Natural killer cell (primary cell): Measurements from ENCODE around the gene PPP3CA. TPM values are rescaled to one million over a fixed set of nuclear protein-coding genes. Genes with fewer than 3 reads are reported as not detected.

ENCODE experiments used
- ATAC-seq, 3 donors: fragments of 150-1000 bp in 2 of 3; fragments of 200-7000 bp in 1 of 3; cut with Tn5 transposase; 1 replicate in 1 of 3; 2 replicates in 2 of 3; pipeline ENCODE4 v1.10.0; 2021; ENCODE audit warnings: mild to moderate bottlenecking in 2 of 3, moderate library complexity in 2 of 3
- DNase-seq, 2 donors: peaks; one replicate each; pipeline versions ENCODE4 v3.0.0 to v3.0.0-alpha.2; 2013 to 2021; ENCODE audit warnings: mixed read lengths in 1 of 2
- H3K27ac ChIP-seq: one replicate; pipeline ENCODE4 v1.5.1; 2013; ENCODE audit warnings: mild to moderate bottlenecking, low read length
- H3K27me3 ChIP-seq: one replicate; pipeline ENCODE4 v1.6.1; 2013; ENCODE audit warnings: low read length; ENCODE audit not compliant: control insufficient read depth, insufficient read depth
- H3K36me3 ChIP-seq: one replicate; pipeline ENCODE4 v1.6.1; 2013; ENCODE audit warnings: low read length; ENCODE audit not compliant: control insufficient read depth, insufficient read depth
- H3K4me1 ChIP-seq: one replicate; pipeline ENCODE4 v1.6.1; 2013; ENCODE audit warnings: low read length; ENCODE audit not compliant: control insufficient read depth, insufficient read depth
- H3K4me3 ChIP-seq: one replicate; pipeline ENCODE4 v1.5.1; 2013; ENCODE audit warnings: low read length
- H3K9me3 ChIP-seq: one replicate; pipeline ENCODE4 v1.6.1; 2013; ENCODE audit warnings: low read length; ENCODE audit not compliant: control insufficient read depth, insufficient read depth
- H3K27ac Mint-ChIP-seq, 2 donors: one replicate each; pipeline ENCODE4 v1.8.0; 2022; ENCODE audit warnings: mild to moderate bottlenecking in 2 of 2, mixed read lengths in 2 of 2, moderate library complexity in 1 of 2
- H3K27me3 Mint-ChIP-seq, 2 donors: one replicate each; pipeline ENCODE4 v1.8.0; 2022; ENCODE audit warnings: low read depth in 2 of 2, mixed read lengths in 2 of 2
- H3K36me3 Mint-ChIP-seq: one replicate; pipeline ENCODE4 v1.8.0; 2022; ENCODE audit warnings: mixed read lengths
- H3K4me1 Mint-ChIP-seq, 2 donors: one replicate each; pipeline ENCODE4 v1.8.0; 2022; ENCODE audit warnings: mixed read lengths in 2 of 2
- H3K4me3 Mint-ChIP-seq: one replicate; pipeline ENCODE4 v1.8.0; 2022; ENCODE audit warnings: mild to moderate bottlenecking, moderate library complexity, mixed read lengths
- H3K9me3 Mint-ChIP-seq, 2 donors: one replicate each; pipeline ENCODE4 v1.8.0; 2022; ENCODE audit warnings: mixed read lengths in 2 of 2
- CTCF ChIP-seq: fragments of 200-600 bp; IDR thresholded peaks from one replicate; pipeline ENCODE4 v1.8.0; 2022; ENCODE audit warnings: antibody characterized with exemption
- WGBS: methylation state at CpG from one replicate; pipeline ENCODE4 v1.1.7; 2013; ENCODE audit warnings: missing lambda C conversion rate; ENCODE audit not compliant: insufficient coverage; 5-methylcytosine and 5-hydroxymethylcytosine counted together
- intact Hi-C: fragments of 100-400 bp; cut with micrococcal nuclease; formaldehyde crosslinking; loops from one replicate; pipeline ENCODE4 v1.14.2; 2022
- total RNA-seq, 4 donors: library from RNA; stranded (reverse); fragments of 120-200 nt in 1 of 4; gene quantifications; one replicate each; pipeline versions ENCODE4 v1.2.3 to v1.2.4, GENCODE V29; 2013 to 2022

PPP3CA gene
- total RNA-seq, 3 donors from 2014 or later (not counting 1 experiment from before 2014, with no cell fraction given): 53.1 to 73.1 (median 58.0) TPM

- H3K4me1 ChIP-seq: peaks cover 5% of the 10 kb centered on the region
- H3K4me3 Mint-ChIP-seq: no peak overlapping the region
- no peak for DNase-seq
- H3K27me3 ChIP-seq: no peaks in the 10 kb centered on the region
- H3K36me3 Mint-ChIP-seq: no peaks in the 10 kb centered on the region
- H3K9me3 Mint-ChIP-seq: no peaks in the 10 kb centered on the region
- no peak for TF ChIP-seq CTCF
- H3K27ac Mint-ChIP-seq: no peak overlapping the region
- ATAC-seq: no peak
- H3K4me1 Mint-ChIP-seq: peaks cover 37 to 42% of the 10 kb centered on the region in 2 donors
- no peak overlapping the region for H3K27ac ChIP-seq
- intact Hi-C loops: no loop called here
- H3K36me3 ChIP-seq: no peaks in the 10 kb centered on the region
- no peaks in the 10 kb centered on the region for H3K9me3 ChIP-seq
- no peak overlapping the region for H3K4me3 ChIP-seq
- H3K27me3 Mint-ChIP-seq: no peaks in the 10 kb centered on the region
These were observed 202.3 kb downstream of the PPP3CA start for GRCh38 chr4:101145021-101145420.

GRCh38 chr4:101142259-101142658 is 205.1 kb downstream of the PPP3CA start:
- Histone ChIP-seq H3K4me1 (peaks cover 5% of the 10 kb centered on the region), H3K4me3 (no peak overlapping the region), H3K36me3 (no peaks in the 10 kb centered on the region), H3K27ac (no peak overlapping the region), H3K27me3 (no peaks in the 10 kb centered on the region), H3K9me3 (no peaks in the 10 kb centered on the region)
- Mint-ChIP-seq H3K9me3 (no peaks in the 10 kb centered on the region), H3K4me3 (no peak overlapping the region), H3K27me3 (no peaks in the 10 kb centered on the region), H3K36me3 (no peaks in the 10 kb centered on the region), H3K4me1 (peaks cover 47% of the 10 kb centered on the region in 2 donors), H3K27ac (peak overlapping the region in 1 of 2 donors; percentile 8)
- WGBS: 90% methylated on average over 4 of the region's 4 CpGs
- intact Hi-C loops: no loop called here
- DNase-seq: no peak
- ATAC-seq: no peak
- no peak for TF ChIP-seq CTCF

GRCh38 chr4:101141855-101142254 is 205.5 kb downstream of the PPP3CA start:
- H3K9me3 ChIP-seq: no peaks in the 10 kb centered on the region

More at GRCh38 chr4:101141855-101142254, 205.5 kb downstream of the PPP3CA start:
- no peak for TF ChIP-seq CTCF
- no peak for DNase-seq
- H3K4me1 Mint-ChIP-seq: peaks cover 51% of the 10 kb centered on the region in 2 donors
- peaks cover 5% of the 10 kb centered on the region for H3K4me1 ChIP-seq
- no CpG with 5 or more reads among the region's 4 CpGs for WGBS
- intact Hi-C loops: no loop called here
- peak overlapping the region; percentile 21 for H3K4me3 Mint-ChIP-seq
- H3K27ac Mint-ChIP-seq: peak overlapping the region; percentile 8 to 12
- H3K27ac ChIP-seq: no peak overlapping the region
- H3K27me3 ChIP-seq: no peaks in the 10 kb centered on the region
- no peak overlapping the region for H3K4me3 ChIP-seq
- no peaks in the 10 kb centered on the region for H3K9me3 Mint-ChIP-seq
- no peaks in the 10 kb centered on the region for H3K36me3 ChIP-seq
- no peaks in the 10 kb centered on the region for H3K36me3 Mint-ChIP-seq
- ATAC-seq: no peak
- H3K27me3 Mint-ChIP-seq: no peaks in the 10 kb centered on the region
